Subcutaneous abdominal adipose tissue (tissue), 5 donors: ENCODE measurements around the gene CEP131.
"Not testable (repeated sequence)": the region's sequence is repeated elsewhere in the genome, so short reads cannot be mapped to it uniquely, and the experiment has no call there.

ENCODE experiments used
- H3K27ac ChIP-seq: one replicate; pipeline ENCODE4 v1.7.0; 2013; ENCODE audit warnings: low read depth, mild to moderate bottlenecking, inconsistent platforms, low read length, moderate library complexity
- H3K27me3 ChIP-seq, 5 donors: one replicate each; pipeline ENCODE4 v1.7.0; 2013; ENCODE audit warnings: low read length in 5 of 5, inconsistent platforms in 1 of 5; ENCODE audit not compliant: control insufficient read depth in 5 of 5, insufficient read depth in 4 of 5
- H3K36me3 ChIP-seq, 5 donors: one replicate each; pipeline ENCODE4 v1.7.0; 2013; ENCODE audit warnings: low read length in 5 of 5; ENCODE audit not compliant: control insufficient read depth in 5 of 5, insufficient read depth in 5 of 5
- H3K4me1 ChIP-seq, 5 donors: one replicate each; pipeline ENCODE4 v1.7.0; 2013; ENCODE audit warnings: low read length in 5 of 5, mild to moderate bottlenecking in 3 of 5, moderate library complexity in 1 of 5; ENCODE audit not compliant: control insufficient read depth in 5 of 5, insufficient read depth in 5 of 5
- H3K4me3 ChIP-seq, 5 donors: one replicate each; pipeline ENCODE4 v1.7.0; 2013; ENCODE audit warnings: low read length in 5 of 5, low read depth in 1 of 5
- H3K9ac ChIP-seq, 5 donors: one replicate each; pipeline ENCODE4 v1.7.0; 2013; ENCODE audit warnings: low read length in 5 of 5, mild to moderate bottlenecking in 4 of 5, moderate library complexity in 3 of 5
- H3K9me3 ChIP-seq, 5 donors: one replicate each; pipeline ENCODE4 v1.7.0; 2013; ENCODE audit warnings: low read length in 5 of 5; ENCODE audit not compliant: control insufficient read depth in 5 of 5
- donor health status: healthy.
- donor health status: healthy.
- donor health status: healthy.
- donor health status: healthy.
- donor health status: healthy.

Gene CEP131

GRCh38 chr17:81227630-81228029 is 4.9 kb upstream of the CEP131 start:
- not testable (repeated sequence) for H3K27ac ChIP-seq, H3K9ac ChIP-seq, H3K27me3 ChIP-seq, H3K9me3 ChIP-seq, H3K4me3 ChIP-seq
- peaks cover 0 to 43% (median 42%) of the 10 kb centered on the region in 5 donors for H3K36me3 ChIP-seq
- H3K4me1 ChIP-seq = peaks cover 3 to 20% (median 9%) of the 10 kb centered on the region in 5 donors

- H3K9ac ChIP-seq = peak overlapping the region in 4 of 5 donors; percentile 48 to 66 (median 57)
- H3K27ac ChIP-seq = peak overlapping the region; percentile 16
- H3K27me3 ChIP-seq = no peaks in the 10 kb centered on the region
- peaks cover 0 to 3% (median 0%) of the 10 kb centered on the region in 5 donors for H3K9me3 ChIP-seq
- peak overlapping the region; percentile 47 to 69 (median 62) for H3K4me3 ChIP-seq
- H3K36me3 ChIP-seq = peaks cover 0 to 17% (median 7%) of the 10 kb centered on the region in 5 donors
- H3K4me1 ChIP-seq = peaks cover 7 to 30% (median 22%) of the 10 kb centered on the region in 5 donors
Measured at GRCh38 chr17:81223762-81224130, 981 bp upstream of the CEP131 start.

- Histone ChIP-seq H3K36me3 (peaks cover 0 to 13% (median 4%) of the 10 kb centered on the region in 5 donors), H3K9ac (peak overlapping the region in 4 of 5 donors; percentile 40 to 74 (median 72)), H3K27ac (no peak overlapping the region), H3K27me3 (no peaks in the 10 kb centered on the region), H3K9me3 (peaks cover 0 to 3% (median 0%) of the 10 kb centered on the region in 5 donors), H3K4me3 (peak overlapping the region in 4 of 5 donors; percentile 60 to 79 (median 72)), H3K4me1 (peaks cover 7 to 27% (median 20%) of the 10 kb centered on the region in 5 donors)
Measured at GRCh38 chr17:81222620-81222905, 202 bp downstream of the CEP131 start.

- Histone ChIP-seq H3K36me3 (peaks cover 0 to 13% (median 4%) of the 10 kb centered on the region in 5 donors), H3K9ac (peak overlapping the region in 4 of 5 donors; percentile 40 to 74 (median 72)), H3K27me3 (no peaks in the 10 kb centered on the region), H3K4me3 (peak overlapping the region in 4 of 5 donors; percentile 60 to 79 (median 72)), H3K27ac (no peak overlapping the region), H3K4me1 (peaks cover 7 to 27% (median 20%) of the 10 kb centered on the region in 5 donors), H3K9me3 (peaks cover 0 to 2% (median 0%) of the 10 kb centered on the region in 5 donors)
Measured at GRCh38 chr17:81221842-81222619, 734 bp downstream of the CEP131 start.

- peak overlapping the region in 2 of 5 donors; percentile 70 to 74 for H3K4me3 ChIP-seq
- no peaks in the 10 kb centered on the region for H3K27me3 ChIP-seq
- H3K4me1 ChIP-seq = peaks cover 7 to 27% (median 20%) of the 10 kb centered on the region in 5 donors
- H3K9ac ChIP-seq = peak overlapping the region in 1 of 5 donors; percentile 71
- no peak overlapping the region for H3K27ac ChIP-seq
- H3K9me3 ChIP-seq = no peaks in the 10 kb centered on the region
- H3K36me3 ChIP-seq = peaks cover 0 to 13% (median 4%) of the 10 kb centered on the region in 5 donors
Measured at GRCh38 chr17:81221371-81221841, 1.4 kb downstream of the CEP131 start.

- Histone ChIP-seq H3K4me3 (no peak overlapping the region), H3K4me1 (peaks cover 7 to 27% (median 20%) of the 10 kb centered on the region in 5 donors), H3K9ac (no peak overlapping the region), H3K9me3 (no peaks in the 10 kb centered on the region), H3K36me3 (peaks cover 0 to 13% (median 4%) of the 10 kb centered on the region in 5 donors), H3K27me3 (no peaks in the 10 kb centered on the region), H3K27ac (no peak overlapping the region)
Measured at GRCh38 chr17:81219476-81220180, 3.1 kb downstream of the CEP131 start.

GRCh38 chr17:81218991-81219390 is 3.8 kb downstream of the CEP131 start:
- H3K9ac ChIP-seq = no peak overlapping the region
- no peak overlapping the region for H3K4me3 ChIP-seq
- H3K27ac ChIP-seq = no peak overlapping the region
- peaks cover 0 to 13% (median 4%) of the 10 kb centered on the region in 5 donors for H3K36me3 ChIP-seq
- H3K9me3 ChIP-seq = no peaks in the 10 kb centered on the region
- no peaks in the 10 kb centered on the region for H3K27me3 ChIP-seq
- peaks cover 7 to 27% (median 20%) of the 10 kb centered on the region in 5 donors for H3K4me1 ChIP-seq

- no peaks in the 10 kb centered on the region for H3K9me3 ChIP-seq
- H3K9ac ChIP-seq = no peak overlapping the region
- H3K27me3 ChIP-seq = no peaks in the 10 kb centered on the region
- H3K4me1 ChIP-seq = peaks cover 3 to 21% (median 17%) of the 10 kb centered on the region in 5 donors
- peaks cover 0 to 13% (median 4%) of the 10 kb centered on the region in 5 donors for H3K36me3 ChIP-seq
- H3K4me3 ChIP-seq = no peak overlapping the region
- no peak overlapping the region for H3K27ac ChIP-seq
Measured at GRCh38 chr17:81218459-81218858, 4.3 kb downstream of the CEP131 start.

- Histone ChIP-seq H3K27me3 (no peaks in the 10 kb centered on the region), H3K9me3 (no peaks in the 10 kb centered on the region), H3K27ac (no peak overlapping the region), H3K4me3 (no peak overlapping the region), H3K9ac (no peak overlapping the region), H3K36me3 (peaks cover 0 to 13% (median 4%) of the 10 kb centered on the region in 5 donors), H3K4me1 (peaks cover 3 to 15% (median 12%) of the 10 kb centered on the region in 5 donors)
Measured at GRCh38 chr17:81217491-81217890, 5.3 kb downstream of the CEP131 start.

GRCh38 chr17:81213978-81214377 is 8.8 kb downstream of the CEP131 start:
- Histone ChIP-seq H3K4me3 (no peak overlapping the region), H3K27ac (no peak overlapping the region), H3K9ac (no peak overlapping the region), H3K9me3 (no peaks in the 10 kb centered on the region), H3K4me1 (peaks cover 0 to 9% (median 0%) of the 10 kb centered on the region in 5 donors), H3K27me3 (no peaks in the 10 kb centered on the region), H3K36me3 (peaks cover 0 to 3% (median 0%) of the 10 kb centered on the region in 5 donors)
